ENCODE data around the gene SMIM5. TPM values are rescaled to one million over a fixed set of nuclear protein-coding genes. Genes with fewer than 3 reads are reported as not detected.

SMIM5 gene
- total RNA-seq, 1 donor from 2014 or later, result 1.7 TPM

DNA sequence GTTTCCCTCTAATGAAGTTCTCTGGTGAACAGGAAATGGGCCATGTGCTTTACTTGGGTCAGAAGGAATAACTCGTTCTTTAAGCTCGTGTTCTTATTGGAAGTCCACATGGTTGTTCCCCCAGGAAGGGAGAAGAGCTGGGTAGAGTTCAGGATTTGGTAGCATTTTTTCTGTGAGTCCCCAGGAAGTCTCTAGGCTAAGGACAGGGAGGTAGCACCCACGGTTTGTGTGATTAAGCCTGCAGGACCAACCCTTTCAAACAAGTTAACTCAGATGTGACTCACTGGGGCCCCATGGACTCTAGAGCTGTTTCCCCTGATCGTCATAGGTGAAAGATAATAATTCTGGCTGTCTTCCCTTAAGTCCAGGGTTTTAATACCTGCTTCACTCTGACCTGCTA, 50.3 kb downstream of the SMIM5 start:
- TF ChIP-seq, protein P1, sequence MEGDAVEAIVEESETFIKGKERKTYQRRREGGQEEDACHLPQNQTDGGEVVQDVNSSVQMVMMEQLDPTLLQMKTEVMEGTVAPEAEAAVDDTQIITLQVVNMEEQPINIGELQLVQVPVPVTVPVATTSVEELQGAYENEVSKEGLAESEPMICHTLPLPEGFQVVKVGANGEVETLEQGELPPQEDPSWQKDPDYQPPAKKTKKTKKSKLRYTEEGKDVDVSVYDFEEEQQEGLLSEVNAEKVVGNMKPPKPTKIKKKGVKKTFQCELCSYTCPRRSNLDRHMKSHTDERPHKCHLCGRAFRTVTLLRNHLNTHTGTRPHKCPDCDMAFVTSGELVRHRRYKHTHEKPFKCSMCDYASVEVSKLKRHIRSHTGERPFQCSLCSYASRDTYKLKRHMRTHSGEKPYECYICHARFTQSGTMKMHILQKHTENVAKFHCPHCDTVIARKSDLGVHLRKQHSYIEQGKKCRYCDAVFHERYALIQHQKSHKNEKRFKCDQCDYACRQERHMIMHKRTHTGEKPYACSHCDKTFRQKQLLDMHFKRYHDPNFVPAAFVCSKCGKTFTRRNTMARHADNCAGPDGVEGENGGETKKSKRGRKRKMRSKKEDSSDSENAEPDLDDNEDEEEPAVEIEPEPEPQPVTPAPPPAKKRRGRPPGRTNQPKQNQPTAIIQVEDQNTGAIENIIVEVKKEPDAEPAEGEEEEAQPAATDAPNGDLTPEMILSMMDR (IDR thresholded peaks at IDR 0.05; ENCODE audit: insufficient read depth, low read length, poor library complexity, severe bottlenecking), result no peak
- H3K4me3 ChIP-seq (ENCODE audit: low read depth, low read length), result no peak overlapping the region
- H3K27me3 ChIP-seq (ENCODE audit: control insufficient read depth, insufficient read depth, low read length), result no peaks in the 10 kb centered on the region
- no peaks in the 10 kb centered on the region for H3K36me3 ChIP-seq (ENCODE audit: control insufficient read depth, insufficient read depth, low read length)
- no peak for DNase-seq (ENCODE audit: low read depth)

DNA sequence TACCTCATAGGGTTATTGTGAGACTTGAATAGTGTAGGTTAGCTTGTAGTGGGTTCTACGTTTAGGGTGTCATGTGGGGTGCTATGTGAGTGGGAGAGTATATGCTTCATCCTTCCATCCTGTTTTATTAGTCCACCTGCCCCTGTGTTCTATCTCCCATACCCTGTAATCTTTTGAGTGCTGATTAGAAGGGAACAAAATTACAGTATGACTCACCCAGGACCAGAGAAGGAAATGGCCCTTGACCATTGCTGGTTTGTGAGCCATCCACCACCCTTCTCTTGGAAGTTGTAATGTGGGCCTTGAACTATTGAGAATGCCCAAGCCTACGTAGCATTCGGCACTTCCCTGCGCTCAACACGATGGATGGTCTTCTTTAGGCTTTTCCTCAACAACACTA, 51.0 kb downstream of the SMIM5 start:
- no peak for DNase-seq (ENCODE audit: low read depth)
- no peak overlapping the region for H3K4me3 ChIP-seq (ENCODE audit: low read depth, low read length)
- TF ChIP-seq, protein P1 (IDR thresholded peaks at IDR 0.05; ENCODE audit: insufficient read depth, low read length, poor library complexity, severe bottlenecking), result no peak
- H3K27me3 ChIP-seq (ENCODE audit: control insufficient read depth, insufficient read depth, low read length), result no peaks in the 10 kb centered on the region
- no peaks in the 10 kb centered on the region for H3K36me3 ChIP-seq (ENCODE audit: control insufficient read depth, insufficient read depth, low read length)

DNA sequence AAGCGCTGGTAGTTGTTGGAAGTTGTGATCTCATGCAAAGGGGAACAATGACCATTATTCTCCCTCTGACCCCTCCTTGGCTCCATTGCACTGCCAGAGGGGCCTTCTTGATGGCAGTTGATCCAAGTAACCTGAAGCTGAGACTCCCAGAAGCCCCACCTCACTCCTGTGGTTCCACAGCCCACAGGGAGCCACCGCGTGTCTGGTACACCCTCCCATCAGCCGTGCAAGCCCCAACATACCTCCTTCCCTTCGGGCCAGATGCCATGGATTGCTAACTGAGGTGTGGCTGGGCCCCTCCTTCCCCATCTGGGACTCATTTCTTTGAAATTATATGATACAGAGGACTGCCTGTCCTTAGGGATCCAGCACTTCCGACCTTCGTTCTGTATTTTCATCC, 51.7 kb downstream of the SMIM5 start:
- H3K27me3 ChIP-seq (ENCODE audit: control insufficient read depth, insufficient read depth, low read length), result no peaks in the 10 kb centered on the region
- no peak overlapping the region for H3K4me3 ChIP-seq (ENCODE audit: low read depth, low read length)
- H3K36me3 ChIP-seq (ENCODE audit: control insufficient read depth, insufficient read depth, low read length), result no peaks in the 10 kb centered on the region
- TF ChIP-seq, protein P1 (IDR thresholded peaks at IDR 0.05; ENCODE audit: insufficient read depth, low read length, poor library complexity, severe bottlenecking), result no peak
- DNase-seq (ENCODE audit: low read depth), result no peak

DNA sequence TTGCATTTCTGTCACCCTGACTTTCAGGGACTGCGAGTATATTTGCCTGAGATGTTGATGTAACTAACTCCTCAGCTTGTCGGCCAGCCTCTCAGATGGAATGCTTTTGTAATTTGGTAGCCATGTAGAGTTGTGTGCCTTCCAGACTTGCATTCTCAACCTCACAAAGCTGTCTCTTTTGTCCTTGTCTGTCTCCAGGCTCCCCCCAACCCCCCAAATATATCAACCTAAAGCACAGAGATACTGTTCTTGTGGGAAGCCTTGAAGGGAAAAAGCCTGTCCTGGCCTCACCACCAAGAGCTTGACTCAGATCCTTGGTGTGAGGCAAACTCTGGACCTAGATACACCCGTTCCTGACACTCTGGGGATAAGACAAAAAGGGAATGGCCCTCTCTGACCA, 52.3 kb downstream of the SMIM5 start:
- H3K4me3 ChIP-seq (ENCODE audit: low read depth, low read length), result no peak overlapping the region
- H3K36me3 ChIP-seq (ENCODE audit: control insufficient read depth, insufficient read depth, low read length), result no peaks in the 10 kb centered on the region
- TF ChIP-seq, protein P1 (IDR thresholded peaks at IDR 0.05; ENCODE audit: insufficient read depth, low read length, poor library complexity, severe bottlenecking), result no peak
- no peak for DNase-seq (ENCODE audit: low read depth)
- H3K27me3 ChIP-seq (ENCODE audit: control insufficient read depth, insufficient read depth, low read length), result no peaks in the 10 kb centered on the region

DNA sequence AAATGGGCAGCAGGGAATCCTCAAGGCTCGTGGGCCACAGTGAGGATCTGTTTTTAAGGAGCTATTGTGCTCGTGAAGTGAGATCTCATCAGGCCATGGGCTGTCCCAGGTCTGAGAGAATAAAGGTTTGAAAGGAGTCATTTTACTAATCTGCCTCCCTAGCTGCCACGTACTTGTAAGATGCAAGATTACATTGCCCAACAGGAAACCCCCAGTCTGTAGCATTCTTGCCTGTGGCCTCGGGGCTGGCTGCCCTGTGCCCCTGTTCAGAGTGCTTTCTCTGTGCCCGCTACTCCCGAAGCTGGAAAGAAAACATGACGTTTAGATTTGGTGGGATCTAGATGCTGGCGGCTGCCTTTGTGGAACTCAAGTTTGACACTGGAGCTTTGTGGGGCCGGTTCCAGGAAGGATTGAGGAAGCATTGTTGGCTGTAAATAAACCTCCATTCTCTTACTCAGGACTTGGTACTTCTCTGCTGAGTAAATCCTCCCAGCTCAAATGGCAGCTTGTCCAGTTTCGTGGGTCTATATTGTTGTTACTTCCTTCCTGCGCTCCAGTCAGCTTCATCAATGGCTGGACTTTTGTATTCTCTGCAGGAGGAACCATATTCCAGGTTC, 55.1 kb downstream of the SMIM5 start:
- H3K36me3 ChIP-seq (ENCODE audit: control insufficient read depth, insufficient read depth, low read length), result peaks cover 1% of the 10 kb centered on the region
- no peaks in the 10 kb centered on the region for H3K27me3 ChIP-seq (ENCODE audit: control insufficient read depth, insufficient read depth, low read length)
- DNase-seq (ENCODE audit: low read depth), result no peak
- H3K4me3 ChIP-seq (ENCODE audit: low read depth, low read length), result no peak overlapping the region
- TF ChIP-seq, protein P1 (IDR thresholded peaks at IDR 0.05; ENCODE audit: insufficient read depth, low read length, poor library complexity, severe bottlenecking), result no peak

DNA sequence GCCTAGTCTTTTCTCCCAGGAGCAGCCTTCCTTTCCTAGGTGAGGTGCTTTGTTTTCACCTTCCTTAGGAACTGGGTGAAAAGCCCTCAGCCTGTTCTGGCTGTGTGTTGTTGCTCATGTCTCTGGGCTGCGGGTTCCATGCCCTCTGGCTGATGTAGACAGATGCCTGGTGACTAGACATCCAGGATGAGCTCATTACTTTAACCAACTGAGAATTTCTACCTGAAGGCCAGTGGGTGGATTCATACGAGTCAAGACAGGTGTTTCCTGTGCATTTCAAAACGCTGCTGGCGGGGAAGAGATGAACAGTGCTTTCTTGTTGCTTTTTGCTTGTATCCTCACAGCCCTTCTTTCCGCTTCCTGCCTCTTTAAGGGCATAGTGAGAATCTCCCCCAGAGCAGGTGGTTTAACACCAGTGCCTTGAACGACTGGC, 56.2 kb downstream of the SMIM5 start:
- DNase-seq (ENCODE audit: low read depth), result no peak
- Histone ChIP-seq H3K4me3 (ENCODE audit: low read depth, low read length) (no peak overlapping the region), H3K36me3 (ENCODE audit: control insufficient read depth, insufficient read depth, low read length) (peaks cover 1% of the 10 kb centered on the region), H3K27me3 (ENCODE audit: control insufficient read depth, insufficient read depth, low read length) (no peaks in the 10 kb centered on the region)
- TF ChIP-seq, protein P1 (IDR thresholded peaks at IDR 0.05; ENCODE audit: insufficient read depth, low read length, poor library complexity, severe bottlenecking), result no peak

Data from kidney epithelial cell (primary cell).